WTC11 (cell line): ENCODE measurements around the gene HEPACAM. TPM values are rescaled to one million over a fixed set of nuclear protein-coding genes. Genes with fewer than 3 reads are reported as not detected.

Experiments used
- ATAC-seq: fragments of 200-7000 bp; cut with Tn5 transposase; 2 replicates; pipeline ENCODE4 v1.10.0; 2021; ENCODE audit warnings: mild to moderate bottlenecking, moderate library complexity
- CTCF ChIA-PET: fragments of 300-600 bp; sonication (Branson Sonifier 250); formaldehyde crosslinking; loops from one replicate; lab custom pipeline; 2021; ENCODE audit warnings: antibody characterized with exemption; lab: Charles Lee
- POLR2A ChIA-PET: fragments of 350-600 bp; sonication (Branson Sonifier 250); formaldehyde crosslinking; loops from one replicate; lab custom pipeline; 2021; ENCODE audit warnings: antibody characterized with exemption; lab: Charles Lee
- DNase-seq: peaks from one replicate; pipeline ENCODE4 v3.0.0; 2021; ENCODE audit warnings: low spot score
- H3K27ac Mint-ChIP-seq: 2 replicates; pipeline ENCODE4 v1.8.0; 2021; ENCODE audit warnings: mixed read lengths
- H3K27me3 Mint-ChIP-seq: 2 replicates; pipeline ENCODE4 v1.8.0; 2021; ENCODE audit warnings: low read depth, mild to moderate bottlenecking, moderate library complexity, mixed read lengths
- H3K36me3 Mint-ChIP-seq: 2 replicates; pipeline ENCODE4 v1.8.0; 2021; ENCODE audit warnings: mixed read lengths
- H3K4me1 Mint-ChIP-seq: 2 replicates; pipeline ENCODE4 v1.8.0; 2022; ENCODE audit warnings: mixed read lengths
- H3K4me3 Mint-ChIP-seq: 2 replicates; pipeline ENCODE4 v1.8.0; 2021; ENCODE audit warnings: mild to moderate bottlenecking, moderate library complexity, mixed read lengths
- H3K9me3 Mint-ChIP-seq: 2 replicates; pipeline ENCODE4 v1.8.0; 2021; ENCODE audit warnings: mixed read lengths
- ATF1 ChIP-seq: sonication (generic); formaldehyde crosslinking; IDR thresholded peaks from 2 replicates; pipeline ENCODE4 v1.8.1; 2023; ENCODE audit warnings: mild to moderate bottlenecking, moderate library complexity, missing genetic modification reagents
- ATF3 ChIP-seq: sonication (generic); formaldehyde crosslinking; conservative IDR thresholded peaks from 2 replicates; pipeline ENCODE4 v1.8.1; 2022; ENCODE audit warnings: mild to moderate bottlenecking, missing genetic modification reagents
- CDX4 ChIP-seq: fragments of 250-450 bp; sonication (Bioruptor Pico); IDR thresholded peaks from 2 replicates; pipeline ENCODE4 v1.9.0; 2021; ENCODE audit warnings: moderate library complexity, mild to moderate bottlenecking, inconsistent platforms, borderline replicate concordance
- CREB1 ChIP-seq: sonication (generic); formaldehyde crosslinking; IDR thresholded peaks from 2 replicates; pipeline ENCODE4 v1.8.0; 2023; ENCODE audit warnings: mild to moderate bottlenecking, missing genetic modification reagents
- E2F4 ChIP-seq: sonication (generic); formaldehyde crosslinking; IDR thresholded peaks from 2 replicates; pipeline ENCODE4 v1.8.1; 2022; ENCODE audit warnings: low read depth, mild to moderate bottlenecking, moderate library complexity, missing genetic modification reagents, borderline replicate concordance
- ETV6 ChIP-seq: sonication (generic); formaldehyde crosslinking; IDR thresholded peaks from 2 replicates; pipeline ENCODE4 v1.8.1; 2022; ENCODE audit warnings: mild to moderate bottlenecking, missing genetic modification reagents
- FOXP4 ChIP-seq: sonication (generic); formaldehyde crosslinking; IDR thresholded peaks from 2 replicates; pipeline ENCODE4 v1.8.0; 2022; ENCODE audit warnings: mild to moderate bottlenecking, missing genetic modification reagents
- HMGXB4 ChIP-seq: sonication (generic); formaldehyde crosslinking; IDR thresholded peaks from 2 replicates; pipeline ENCODE4 v1.8.1; 2023; ENCODE audit warnings: mild to moderate bottlenecking, moderate library complexity, missing genetic modification reagents
- IRF2 ChIP-seq: sonication (generic); formaldehyde crosslinking; IDR thresholded peaks from 2 replicates; pipeline ENCODE4 v1.8.0; 2022; ENCODE audit warnings: low read depth, missing genetic modification reagents, borderline replicate concordance
- MAX ChIP-seq: sonication (generic); formaldehyde crosslinking; IDR thresholded peaks from 2 replicates; pipeline ENCODE4 v1.8.0; 2022; ENCODE audit warnings: mild to moderate bottlenecking, missing genetic modification reagents
- MXD4 ChIP-seq: fragments of 250-450 bp; sonication (Bioruptor Pico); IDR thresholded peaks from 2 replicates; pipeline ENCODE4 v1.8.0; 2021; ENCODE audit warnings: mild to moderate bottlenecking, moderate library complexity, borderline replicate concordance
- TCF7 ChIP-seq: sonication (generic); formaldehyde crosslinking; IDR thresholded peaks from 2 replicates; pipeline ENCODE4 v1.8.0; 2022; ENCODE audit warnings: mild to moderate bottlenecking, low read depth, missing genetic modification reagents, moderate library complexity
- USF2 ChIP-seq: sonication (generic); formaldehyde crosslinking; IDR thresholded peaks from 2 replicates; pipeline ENCODE4 v1.8.1; 2023; ENCODE audit warnings: mild to moderate bottlenecking, missing genetic modification reagents, moderate library complexity
- ZBTB43 ChIP-seq: sonication (generic); formaldehyde crosslinking; IDR thresholded peaks from 2 replicates; pipeline ENCODE4 v1.8.1; 2023; ENCODE audit warnings: mild to moderate bottlenecking, missing genetic modification reagents
- ZNF138 ChIP-seq: sonication (generic); formaldehyde crosslinking; conservative IDR thresholded peaks from 2 replicates; pipeline ENCODE4 v1.8.1; 2022; ENCODE audit warnings: mild to moderate bottlenecking, moderate library complexity, missing genetic modification reagents
- ZNF512 ChIP-seq: sonication (generic); formaldehyde crosslinking; IDR thresholded peaks from 2 replicates; pipeline ENCODE4 v1.8.1; 2022; ENCODE audit warnings: missing genetic modification reagents, borderline replicate concordance
- ZSCAN18 ChIP-seq: fragments of 250-450 bp; sonication (Bioruptor Pico); IDR thresholded peaks from 2 replicates; pipeline ENCODE4 v2.1.2; 2022; ENCODE audit warnings: mild to moderate bottlenecking, moderate library complexity
- total RNA-seq: library from RNA; stranded (reverse); gene quantifications from 3 replicates; pipeline ENCODE4 v1.2.3, GENCODE V29; 2021

The HEPACAM gene
- total RNA-seq, 1 experiment from 2014 or later: not detected

GRCh38 chr11:124875401-124875800 is 60.4 kb downstream of the HEPACAM start (continued):
- TF ChIP-seq ZNF512 (CRISPR knock-in tag) (no peak), E2F4 (CRISPR knock-in tag) (no peak), ZNF138 (no peak), TCF7 (CRISPR knock-in tag) (no peak), CDX4 (CRISPR knock-in tag) (no peak), ATF1 (CRISPR knock-in tag) (no peak), MXD4 (CRISPR knock-in tag) (no peak), FOXP4 (CRISPR knock-in tag) (no peak), ZSCAN18 (no peak)

- POLR2A ChIA-PET: no interaction called here
- Mint-ChIP-seq H3K27me3 (peaks cover 78% of the 10 kb centered on the region), H3K4me1 (peaks cover 22% of the 10 kb centered on the region), H3K27ac (no peak overlapping the region), H3K9me3 (no peaks in the 10 kb centered on the region), H3K36me3 (no peaks in the 10 kb centered on the region), H3K4me3 (peak overlapping the region; percentile 18; the same call in 1 of the 2 replicates)
- no peak for DNase-seq
- TF ChIP-seq ATF1 (CRISPR knock-in tag): no peak
- TF ChIP-seq MAX (CRISPR knock-in tag): no peak
- no peak for TF ChIP-seq CREB1 (CRISPR knock-in tag)
- no peak for TF ChIP-seq ETV6 (CRISPR knock-in tag)
- TF ChIP-seq ATF3: no peak
- no peak for TF ChIP-seq HMGXB4 (CRISPR knock-in tag)
- TF ChIP-seq ZBTB43: no peak
- TF ChIP-seq IRF2 (CRISPR knock-in tag): no peak
- no peak for TF ChIP-seq MXD4 (CRISPR knock-in tag)
- TF ChIP-seq USF2: no peak
- no peak for ATAC-seq
- CTCF ChIA-PET: no interaction called here
Measured at GRCh38 chr11:124874571-124875255, 61.1 kb downstream of the HEPACAM start.
